ENCODE data around the gene MNDA.

- no peak for TF ChIP-seq FOXA1 (IDR thresholded peaks at IDR 0.05)
- no peak for TF ChIP-seq SP1 (IDR thresholded peaks at IDR 0.05)
- TF ChIP-seq BHLHE40 (IDR thresholded peaks at IDR 0.05; ENCODE audit: borderline replicate concordance) = no peak
- TF ChIP-seq SUZ12 (IDR thresholded peaks at IDR 0.05) = no peak
- no peak for TF ChIP-seq LEF1 (IDR thresholded peaks at IDR 0.05; ENCODE audit: borderline replicate concordance)
- TF ChIP-seq HDGF (IDR thresholded peaks at IDR 0.05; ENCODE audit: borderline replicate concordance) = no peak
- no peak for TF ChIP-seq NFRKB (IDR thresholded peaks at IDR 0.05)
- TF ChIP-seq FOXK2 (IDR thresholded peaks at IDR 0.05) = no peak
- no peak for TF ChIP-seq PKNOX1 (IDR thresholded peaks at IDR 0.05)
- TF ChIP-seq CTBP1 (IDR thresholded peaks at IDR 0.05; ENCODE audit: borderline replicate concordance) = no peak
- no peak for TF ChIP-seq TARDBP (IDR thresholded peaks at IDR 0.05)
- no peak for TF ChIP-seq FOXM1 (IDR thresholded peaks at IDR 0.05; ENCODE audit: borderline replicate concordance)
- TF ChIP-seq ELF4 (IDR thresholded peaks at IDR 0.05) = no peak
Observed at GRCh38 chr1:158810311-158810710, 20.8 kb upstream of the MNDA start.

All from HEK293T (cell line).